Measurements from ENCODE around the gene UGT1A7.
"Not testable (repeated sequence)": the region's sequence is repeated elsewhere in the genome, so short reads cannot be mapped to it uniquely, and the experiment has no call there.

Gene UGT1A7

GRCh38 chr2:233718552-233718951, 36.9 kb downstream of the UGT1A7 start, which contains the start of gene UGT1A4:
TSS of gene UGT1A4 (plus strand) at chr2:233718736. CDS start at chr2:233718821, 85 bp downstream.
- DNase-seq: no peak

- no peak for DNase-seq
These were observed 47.1 kb downstream of the UGT1A7 start, which contains the start of gene UGT1A3 for GRCh38 chr2:233728723-233729301. TSS of gene UGT1A3 (plus strand) at chr2:233729042. CDS start at chr2:233729127, 85 bp downstream.

- not testable (repeated sequence) for DNase-seq
These were observed 55.4 kb downstream of the UGT1A7 start for GRCh38 chr2:233736868-233737653.

GRCh38 chr2:233740870-233741269, 59.2 kb downstream of the UGT1A7 start:
- DNase-seq: no peak

- no peak for DNase-seq
These were observed 62.0 kb downstream of the UGT1A7 start for GRCh38 chr2:233743464-233744259.

- DNase-seq: no peak
These were observed 63.5 kb downstream of the UGT1A7 start for GRCh38 chr2:233745073-233745755.

- not testable (repeated sequence) for DNase-seq
These were observed 64.1 kb downstream of the UGT1A7 start for GRCh38 chr2:233745838-233746237.

- no peak for DNase-seq
These were observed 65.0 kb downstream of the UGT1A7 start for GRCh38 chr2:233746475-233747282.

- DNase-seq: no peak
These were observed 65.5 kb downstream of the UGT1A7 start for GRCh38 chr2:233747283-233747544.

- not testable (repeated sequence) for DNase-seq
These were observed 69.0 kb downstream of the UGT1A7 start for GRCh38 chr2:233750689-233751088.

GRCh38 chr2:233751212-233752009, 69.7 kb downstream of the UGT1A7 start:
- DNase-seq: not testable (repeated sequence)

- no peak for DNase-seq
These were observed 73.3 kb downstream of the UGT1A7 start for GRCh38 chr2:233754872-233755611.

- DNase-seq: no peak
These were observed 74.9 kb downstream of the UGT1A7 start for GRCh38 chr2:233756429-233757081.

- no peak for DNase-seq
These were observed 76.4 kb downstream of the UGT1A7 start for GRCh38 chr2:233758141-233758540.

- no peak for DNase-seq
These were observed 77.1 kb downstream of the UGT1A7 start for GRCh38 chr2:233758849-233759248.

GRCh38 chr2:233760043-233760442, 78.3 kb downstream of the UGT1A7 start, which contains the start of gene UGT1A1:
TSS of gene UGT1A1 (plus strand) at chr2:233760270. CDS start at chr2:233760288, 18 bp downstream.
- no peak for DNase-seq

- no peak for DNase-seq
These were observed 79.5 kb downstream of the UGT1A7 start for GRCh38 chr2:233761040-233761769.

- no peak for DNase-seq
These were observed 82.6 kb downstream of the UGT1A7 start for GRCh38 chr2:233764264-233764663.

- DNase-seq: no peak
These were observed 83.1 kb downstream of the UGT1A7 start for GRCh38 chr2:233764761-233765160.

Measured in NCI-H524 (cell line).